Right lobe of liver (tissue), 4 donors: ENCODE results near the gene CARMIL1.

ENCODE experiments used
- POLR2A ChIP-seq: fragments of 450-650 bp; IDR thresholded peaks from one replicate; pipeline ENCODE4 v1.6.1; 2017; ENCODE audit warnings: antibody characterized with exemption, mild to moderate bottlenecking
- TF ChIP-seq, protein P1 (sequence below), 4 donors: fragments of 200-600 bp in 3 of 4; fragments of 450-650 bp in 1 of 4; IDR thresholded peaks; one replicate each; pipeline versions ENCODE4 v1.5.1 to v1.8.0; 2016 to 2022; ENCODE audit warnings: antibody characterized with exemption in 4 of 4, mild to moderate bottlenecking in 2 of 4
- donor health status: DM: no; HTN: no; CAD: no.
- donor health status: DM: no; HTN: no; CAD: no.
- donor health status: DM: no; HTN: yes; CAD: no.

GRCh38 chr6:25229671-25230321 is 49.4 kb upstream of the CARMIL1 start:
- TF ChIP-seq, protein P1, sequence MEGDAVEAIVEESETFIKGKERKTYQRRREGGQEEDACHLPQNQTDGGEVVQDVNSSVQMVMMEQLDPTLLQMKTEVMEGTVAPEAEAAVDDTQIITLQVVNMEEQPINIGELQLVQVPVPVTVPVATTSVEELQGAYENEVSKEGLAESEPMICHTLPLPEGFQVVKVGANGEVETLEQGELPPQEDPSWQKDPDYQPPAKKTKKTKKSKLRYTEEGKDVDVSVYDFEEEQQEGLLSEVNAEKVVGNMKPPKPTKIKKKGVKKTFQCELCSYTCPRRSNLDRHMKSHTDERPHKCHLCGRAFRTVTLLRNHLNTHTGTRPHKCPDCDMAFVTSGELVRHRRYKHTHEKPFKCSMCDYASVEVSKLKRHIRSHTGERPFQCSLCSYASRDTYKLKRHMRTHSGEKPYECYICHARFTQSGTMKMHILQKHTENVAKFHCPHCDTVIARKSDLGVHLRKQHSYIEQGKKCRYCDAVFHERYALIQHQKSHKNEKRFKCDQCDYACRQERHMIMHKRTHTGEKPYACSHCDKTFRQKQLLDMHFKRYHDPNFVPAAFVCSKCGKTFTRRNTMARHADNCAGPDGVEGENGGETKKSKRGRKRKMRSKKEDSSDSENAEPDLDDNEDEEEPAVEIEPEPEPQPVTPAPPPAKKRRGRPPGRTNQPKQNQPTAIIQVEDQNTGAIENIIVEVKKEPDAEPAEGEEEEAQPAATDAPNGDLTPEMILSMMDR (IDR thresholded peaks at IDR 0.05), result no peak
- no peak for TF ChIP-seq POLR2A
